OCI-LY3 (cell line): Measurements from ENCODE around the gene C1QL3.

Source experiments
- EZH2phosphoT487 ChIP-seq: fragments of 200-600 bp; shearing (Covaris generic); IDR thresholded peaks from 2 replicates; pipeline ENCODE4 v1.6.1; 2018; ENCODE audit warnings: antibody characterized with exemption, mixed run types, low read depth
- TF ChIP-seq, protein P1 (sequence below): fragments of 200-600, 300-600 bp; sonication (generic); IDR thresholded peaks from 2 replicates; pipeline ENCODE4 v1.5.1; 2014; ENCODE audit warnings: antibody characterized with exemption, low read length, low read depth

DNA sequence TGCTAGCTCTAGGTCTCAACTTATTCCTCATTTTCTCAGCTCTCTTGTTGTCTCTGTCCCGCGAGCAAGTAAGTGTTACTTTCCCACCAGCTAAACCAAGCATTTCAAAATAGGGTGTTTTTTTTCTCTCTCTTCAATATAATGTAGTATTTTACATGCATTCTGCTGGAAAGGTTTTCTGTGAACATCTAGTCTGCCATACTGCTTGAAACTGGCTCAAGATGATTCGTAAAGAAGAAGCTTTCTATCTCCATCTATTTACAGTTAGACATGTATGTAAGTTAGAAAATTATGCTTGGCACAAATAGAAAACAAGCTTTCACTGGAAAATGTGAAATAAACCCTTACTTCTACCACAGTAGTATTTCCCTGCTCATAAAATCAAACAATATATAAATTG is 31.2 kb downstream of the C1QL3 start:
- TF ChIP-seq, protein P1, sequence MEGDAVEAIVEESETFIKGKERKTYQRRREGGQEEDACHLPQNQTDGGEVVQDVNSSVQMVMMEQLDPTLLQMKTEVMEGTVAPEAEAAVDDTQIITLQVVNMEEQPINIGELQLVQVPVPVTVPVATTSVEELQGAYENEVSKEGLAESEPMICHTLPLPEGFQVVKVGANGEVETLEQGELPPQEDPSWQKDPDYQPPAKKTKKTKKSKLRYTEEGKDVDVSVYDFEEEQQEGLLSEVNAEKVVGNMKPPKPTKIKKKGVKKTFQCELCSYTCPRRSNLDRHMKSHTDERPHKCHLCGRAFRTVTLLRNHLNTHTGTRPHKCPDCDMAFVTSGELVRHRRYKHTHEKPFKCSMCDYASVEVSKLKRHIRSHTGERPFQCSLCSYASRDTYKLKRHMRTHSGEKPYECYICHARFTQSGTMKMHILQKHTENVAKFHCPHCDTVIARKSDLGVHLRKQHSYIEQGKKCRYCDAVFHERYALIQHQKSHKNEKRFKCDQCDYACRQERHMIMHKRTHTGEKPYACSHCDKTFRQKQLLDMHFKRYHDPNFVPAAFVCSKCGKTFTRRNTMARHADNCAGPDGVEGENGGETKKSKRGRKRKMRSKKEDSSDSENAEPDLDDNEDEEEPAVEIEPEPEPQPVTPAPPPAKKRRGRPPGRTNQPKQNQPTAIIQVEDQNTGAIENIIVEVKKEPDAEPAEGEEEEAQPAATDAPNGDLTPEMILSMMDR = no peak
- no peak for TF ChIP-seq EZH2phosphoT487
